Coronary artery (tissue), 2 donors: ENCODE measurements around the gene WNK4.

Experiments used
- DNase-seq: peaks from one replicate; pipeline ENCODE4 v3.0.0-alpha.2; 2017; ENCODE audit warnings: low spot score
- H3K27ac ChIP-seq, 2 donors: fragments of 200-600 bp; sonication (generic); one replicate each; pipeline ENCODE4 v1.5.1; 2016 to 2019
- H3K4me3 ChIP-seq: fragments of 200-600 bp; sonication (generic); 2 replicates; pipeline ENCODE4 v1.5.1; 2016; ENCODE audit warnings: mild to moderate bottlenecking, moderate library complexity
- TF ChIP-seq, protein P1 (sequence below): fragments of 200-600 bp; sonication (generic); IDR thresholded peaks from one replicate; pipeline ENCODE4 v1.5.1; 2019; ENCODE audit warnings: antibody characterized with exemption

The WNK4 gene

DNA sequence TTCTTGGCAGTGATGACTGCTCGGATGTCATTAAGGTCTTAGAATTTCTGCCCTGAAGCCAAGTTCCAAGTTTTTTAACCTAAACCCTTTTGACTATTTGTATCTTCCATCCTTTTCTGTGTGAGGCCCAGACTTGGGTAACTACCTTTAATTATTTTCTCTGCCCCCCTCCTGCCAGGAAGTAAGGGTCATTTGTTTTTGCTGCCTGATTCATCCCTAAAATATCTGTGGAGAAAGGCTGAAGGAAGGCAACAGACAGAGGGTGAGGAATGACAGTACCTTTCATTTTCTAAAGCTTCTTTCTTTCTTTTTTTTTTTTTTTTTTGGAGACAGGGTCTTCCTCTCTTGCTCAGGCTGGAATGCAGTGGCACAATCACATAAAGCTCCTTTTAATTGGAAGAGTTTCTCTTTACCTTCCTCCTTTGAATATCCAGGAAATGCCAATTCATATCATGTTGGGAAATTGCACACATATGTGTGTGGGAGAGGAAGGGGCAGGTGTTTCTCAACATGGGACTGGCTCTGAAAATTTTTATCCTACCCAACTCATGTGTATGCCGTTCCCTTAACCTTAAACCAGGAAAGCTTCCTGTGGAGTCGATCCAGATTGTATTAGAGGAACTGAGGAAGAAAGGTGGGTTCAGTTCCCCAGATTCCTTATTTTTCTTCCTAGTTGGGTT lies 6.2 kb upstream of the WNK4 start:
- TF ChIP-seq, protein P1, sequence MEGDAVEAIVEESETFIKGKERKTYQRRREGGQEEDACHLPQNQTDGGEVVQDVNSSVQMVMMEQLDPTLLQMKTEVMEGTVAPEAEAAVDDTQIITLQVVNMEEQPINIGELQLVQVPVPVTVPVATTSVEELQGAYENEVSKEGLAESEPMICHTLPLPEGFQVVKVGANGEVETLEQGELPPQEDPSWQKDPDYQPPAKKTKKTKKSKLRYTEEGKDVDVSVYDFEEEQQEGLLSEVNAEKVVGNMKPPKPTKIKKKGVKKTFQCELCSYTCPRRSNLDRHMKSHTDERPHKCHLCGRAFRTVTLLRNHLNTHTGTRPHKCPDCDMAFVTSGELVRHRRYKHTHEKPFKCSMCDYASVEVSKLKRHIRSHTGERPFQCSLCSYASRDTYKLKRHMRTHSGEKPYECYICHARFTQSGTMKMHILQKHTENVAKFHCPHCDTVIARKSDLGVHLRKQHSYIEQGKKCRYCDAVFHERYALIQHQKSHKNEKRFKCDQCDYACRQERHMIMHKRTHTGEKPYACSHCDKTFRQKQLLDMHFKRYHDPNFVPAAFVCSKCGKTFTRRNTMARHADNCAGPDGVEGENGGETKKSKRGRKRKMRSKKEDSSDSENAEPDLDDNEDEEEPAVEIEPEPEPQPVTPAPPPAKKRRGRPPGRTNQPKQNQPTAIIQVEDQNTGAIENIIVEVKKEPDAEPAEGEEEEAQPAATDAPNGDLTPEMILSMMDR: no peak
- no peak overlapping the region for H3K27ac ChIP-seq
- peak overlapping the region; percentile 87 for H3K4me3 ChIP-seq
- no peak for DNase-seq

DNA sequence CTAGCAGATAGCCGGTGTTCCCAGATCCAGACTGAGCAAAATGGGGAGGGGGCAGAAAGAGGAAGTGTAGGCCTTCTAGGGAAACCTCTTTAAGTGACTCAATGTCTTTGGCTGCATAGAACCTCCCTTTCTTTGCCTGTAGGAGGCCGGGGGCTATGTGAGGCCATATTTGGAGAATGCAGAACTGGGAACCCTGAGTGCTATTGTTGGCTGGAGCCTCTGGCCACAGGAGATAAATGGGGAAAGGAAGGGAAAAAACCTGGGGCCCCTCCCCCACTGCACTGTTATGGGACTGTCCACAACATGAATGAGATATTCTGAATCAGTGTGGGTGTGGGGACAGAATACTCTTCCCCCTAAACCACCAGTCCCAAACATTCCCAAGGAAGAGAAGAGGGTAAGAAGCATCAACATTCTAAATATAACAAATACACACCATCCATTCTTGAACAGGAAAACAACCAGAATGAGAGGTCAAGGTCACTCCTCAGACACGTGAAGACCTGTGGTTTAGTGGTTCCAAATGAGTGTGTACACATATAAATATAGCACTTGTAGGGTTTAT lies 4.8 kb upstream of the WNK4 start:
- H3K27ac ChIP-seq: no peak overlapping the region

DNA sequence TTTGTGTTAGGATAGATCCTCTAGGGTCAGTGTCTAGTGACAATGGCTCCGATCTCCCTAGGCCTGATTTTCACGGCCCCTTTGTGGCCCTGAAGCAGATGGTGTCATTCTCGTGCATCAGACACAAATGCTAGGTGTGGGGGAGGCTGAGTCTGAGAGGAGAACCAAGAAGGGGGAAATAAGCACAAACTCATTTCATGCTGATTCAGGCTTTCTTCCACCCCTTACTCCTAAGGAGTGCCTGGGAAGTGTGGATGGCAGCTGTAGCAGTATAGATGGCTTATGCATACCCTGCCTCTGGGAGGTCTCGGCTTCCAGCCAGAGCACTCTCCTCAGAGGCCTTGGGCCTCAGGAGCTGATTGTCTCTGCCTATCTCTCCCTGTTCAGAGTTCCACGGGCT lies 1.8 kb upstream of the WNK4 start:
- Histone ChIP-seq H3K4me3 (no peak overlapping the region), H3K27ac (no peak overlapping the region)
- no peak for DNase-seq
- TF ChIP-seq, protein P1: no peak

More for the DNA sequence above, 4.8 kb upstream of the WNK4 start:
- TF ChIP-seq, protein P1: no peak
- DNase-seq: no peak
- no peak overlapping the region for H3K4me3 ChIP-seq

DNA sequence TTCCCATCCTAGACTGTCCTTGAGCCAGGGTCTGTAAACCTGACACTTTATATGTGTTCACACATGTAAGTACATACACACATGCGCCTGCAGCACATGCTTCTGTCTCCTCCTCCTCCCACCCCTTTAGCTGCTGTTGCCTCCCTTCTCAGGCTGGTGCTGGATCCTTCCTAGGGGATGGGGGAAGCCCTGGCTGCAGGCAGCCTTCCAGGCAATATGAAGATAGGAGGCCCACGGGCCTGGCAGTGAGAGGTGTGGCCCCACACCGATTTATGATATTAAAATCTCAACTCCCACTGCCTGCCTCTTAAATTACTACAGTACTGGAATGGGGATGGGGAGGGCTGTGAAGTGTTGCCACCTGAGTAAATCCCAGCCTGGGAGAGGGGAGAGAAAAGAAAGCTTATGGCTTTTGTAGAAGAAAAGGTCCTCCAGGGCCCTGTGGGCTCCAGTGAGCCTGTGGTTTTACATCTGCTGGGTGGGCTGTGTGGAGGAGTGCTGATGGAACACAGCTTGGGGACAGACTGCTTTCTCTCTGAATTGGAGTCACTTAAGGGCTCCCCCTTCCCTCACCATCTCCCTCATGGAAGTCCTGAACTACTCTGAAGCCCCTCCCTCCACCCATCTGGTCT lies 990 bp upstream of the WNK4 start:
- DNase-seq: no peak
- TF ChIP-seq, protein P1: no peak
- no peak overlapping the region for H3K27ac ChIP-seq
- H3K4me3 ChIP-seq: no peak overlapping the region

DNA sequence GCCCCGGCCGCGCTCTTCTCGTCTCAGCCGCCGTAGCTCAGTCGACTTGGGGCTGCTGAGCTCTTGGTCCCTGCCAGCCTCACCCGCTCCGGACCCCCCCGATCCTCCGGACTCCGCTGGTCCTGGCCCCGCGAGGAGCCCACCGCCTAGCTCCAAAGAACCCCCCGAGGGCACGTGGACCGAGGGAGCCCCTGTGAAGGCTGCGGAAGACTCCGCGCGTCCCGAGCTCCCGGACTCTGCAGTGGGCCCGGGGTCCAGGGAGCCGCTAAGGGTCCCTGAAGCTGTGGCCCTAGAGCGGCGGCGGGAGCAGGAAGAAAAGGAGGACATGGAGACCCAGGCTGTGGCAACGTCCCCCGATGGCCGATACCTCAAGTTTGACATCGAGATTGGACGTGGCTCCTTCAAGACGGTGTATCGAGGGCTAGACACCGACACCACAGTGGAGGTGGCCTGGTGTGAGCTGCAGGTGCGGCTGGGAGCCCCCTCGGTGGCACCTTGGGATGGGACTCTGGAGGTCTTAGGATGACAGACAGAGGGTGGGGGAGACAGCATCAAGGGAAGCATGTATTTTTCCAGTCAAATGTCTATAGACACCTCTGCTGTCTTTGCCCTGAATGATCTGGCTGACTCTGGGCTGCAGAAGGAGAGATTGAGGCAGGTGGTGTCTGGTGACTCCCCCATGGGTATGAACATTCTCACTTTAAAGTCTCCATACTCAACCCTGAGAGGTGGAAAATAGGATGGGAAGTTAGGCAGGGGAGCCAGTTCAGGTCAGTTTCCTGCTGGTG lies 635 bp downstream of the WNK4 start:
- TF ChIP-seq, protein P1: no peak
- H3K27ac ChIP-seq: no peak overlapping the region
- peak overlapping the region; percentile 66 for H3K4me3 ChIP-seq
- no peak for DNase-seq

DNA sequence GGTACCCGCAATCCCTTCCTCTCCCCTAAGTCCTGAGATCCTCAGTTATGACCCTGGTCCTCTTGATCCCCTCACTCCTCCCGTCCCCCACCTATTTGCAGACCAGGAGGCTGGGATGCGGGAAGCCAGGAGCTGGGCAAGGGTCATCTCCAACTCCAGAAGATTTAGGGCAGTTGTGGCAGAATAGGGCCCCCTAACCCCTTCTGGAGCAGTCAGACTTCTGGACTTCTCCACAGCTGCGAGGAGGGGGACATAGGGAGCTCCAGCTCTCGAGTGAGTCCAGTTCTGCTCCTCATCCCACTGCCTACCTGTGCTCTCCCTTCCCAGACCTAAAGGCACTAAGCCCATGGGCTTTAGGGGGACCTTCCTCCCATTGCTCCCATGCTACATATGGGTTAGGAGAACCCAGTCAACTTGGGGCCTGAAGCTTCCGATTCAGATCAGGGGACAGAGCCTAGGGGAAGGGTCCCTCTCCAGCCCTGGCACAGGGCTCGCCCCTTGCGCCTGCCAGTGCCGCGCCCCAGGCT lies 1.3 kb downstream of the WNK4 start:
- DNase-seq: no peak
- TF ChIP-seq, protein P1: no peak
- no peak overlapping the region for H3K27ac ChIP-seq
- H3K4me3 ChIP-seq: no peak overlapping the region
